ENCODE measurements around the gene PGM5.

DNA sequence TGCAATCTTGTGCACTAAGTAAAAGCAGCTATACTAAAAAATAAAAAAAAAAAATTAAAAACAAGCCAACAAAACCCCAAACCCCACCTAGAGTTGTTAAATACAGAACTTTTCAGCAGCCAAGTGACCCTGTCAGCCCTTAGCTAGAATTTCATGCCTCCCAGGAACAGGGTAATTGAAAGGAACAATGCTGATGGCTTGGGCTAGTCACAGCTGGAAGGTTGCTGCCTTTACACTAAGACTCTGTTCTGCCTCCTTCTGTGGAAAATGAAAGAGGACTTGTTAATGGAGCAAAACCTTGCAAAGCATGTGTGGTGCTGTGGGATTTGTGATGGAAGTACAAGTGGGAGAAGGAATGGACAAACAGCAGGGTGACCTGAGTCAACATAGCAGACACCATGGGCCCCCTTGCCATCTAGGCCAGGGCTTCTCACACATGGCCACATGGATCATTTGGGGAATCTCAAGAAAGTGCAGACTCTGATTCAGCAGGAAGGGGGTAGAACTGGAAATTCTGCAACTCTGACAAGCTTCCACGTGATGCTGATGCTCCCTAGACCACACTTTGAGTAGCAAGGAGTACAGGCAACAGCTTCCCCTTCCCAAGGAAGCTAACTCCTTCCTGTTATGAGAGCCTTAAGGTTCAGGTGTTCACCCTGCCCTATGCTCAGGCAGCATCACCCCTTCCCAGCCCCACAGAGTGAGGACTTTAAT, 199.2 kb downstream of the PGM5 start:
- TF ChIP-seq CTCF (optimal IDR thresholded peaks at IDR 0.05 in 1 of 3, IDR thresholded peaks at IDR 0.05 in 1 of 3, conservative IDR thresholded peaks at IDR 0.05 in 1 of 3; ENCODE audit: extremely low read depth in 1 of 3, insufficient read depth in 2 of 3, low read length in 3 of 3) = no peak
- TF ChIP-seq EZH2 (IDR thresholded peaks at IDR 0.05; ENCODE audit: low read length) = no peak

Data from keratinocyte (primary cell).